SU-DHL-6 (cell line): ENCODE results near the gene GATAD2A.

Source experiments
- H2AFZ ChIP-seq: fragments of 200-600 bp; sonication (generic); 2 replicates; pipeline ENCODE4 v1.6.1; 2014; ENCODE audit warnings: low read depth, mild to moderate bottlenecking, moderate library complexity, mixed read lengths, antibody characterized with exemption, low read length; ENCODE audit not compliant: severe bottlenecking
- H3F3A ChIP-seq: fragments of 200-600 bp; shearing (Covaris generic); 2 replicates; pipeline ENCODE4 v1.6.0; 2016; ENCODE audit warnings: antibody characterized with exemption, mild to moderate bottlenecking; ENCODE audit not compliant: insufficient read depth
- H3K27ac ChIP-seq: fragments of 200-600 bp; sonication (generic); 2 replicates; pipeline ENCODE4 v1.5.1; 2016; ENCODE audit warnings: low read depth, mild to moderate bottlenecking, low read length, moderate library complexity, mixed read lengths
- H3K27me3 ChIP-seq: fragments of 200-600 bp; sonication (generic), shearing (Covaris generic); 2 replicates; pipeline ENCODE4 v1.6.0; 2014; ENCODE audit warnings: mild to moderate bottlenecking, low read length
- H3K36me3 ChIP-seq: fragments of 200-600 bp; sonication (generic); 2 replicates; pipeline ENCODE4 v1.6.1; 2014; ENCODE audit warnings: mild to moderate bottlenecking, low read length, mixed read lengths
- H3K4me2 ChIP-seq: fragments of 300-600, 200-600 bp; shearing (Covaris generic), sonication (generic); 2 replicates; pipeline ENCODE4 v1.6.0; 2014; ENCODE audit warnings: low read length, low read depth, mild to moderate bottlenecking; ENCODE audit not compliant: poor library complexity, severe bottlenecking
- H3K4me3 ChIP-seq: fragments of 200-600 bp; sonication (generic); 2 replicates; pipeline ENCODE4 v1.5.1; 2014; ENCODE audit warnings: antibody characterized with exemption, low read length, mild to moderate bottlenecking, mixed read lengths; ENCODE audit not compliant: insufficient read depth, poor library complexity, severe bottlenecking
- H3K79me2 ChIP-seq: fragments of 200-600 bp; sonication (generic); 2 replicates; pipeline ENCODE4 v1.6.1; 2014; ENCODE audit warnings: mild to moderate bottlenecking, low read length, moderate library complexity; ENCODE audit not compliant: insufficient read depth
- H3K9ac ChIP-seq: fragments of 200-600 bp; sonication (generic); 2 replicates; pipeline ENCODE4 v1.7.0; 2014; ENCODE audit warnings: mild to moderate bottlenecking, low read length
- H3K9me2 ChIP-seq: fragments of 200-600 bp; sonication (generic); replicated peaks from 2 replicates; pipeline ENCODE4 v1.6.1; 2014; ENCODE audit warnings: low read length; ENCODE audit not compliant: insufficient read depth
- H3K9me3 ChIP-seq: fragments of 200-600 bp; sonication (generic); 2 replicates; pipeline ENCODE4 v1.6.1; 2014; ENCODE audit warnings: low read length, mixed read lengths; ENCODE audit not compliant: insufficient read depth
- H4K20me1 ChIP-seq: fragments of 200-600 bp; sonication (generic); 2 replicates; pipeline ENCODE4 v1.6.1; 2014; ENCODE audit warnings: low read depth, mild to moderate bottlenecking, antibody characterized with exemption, low read length, moderate library complexity, mixed read lengths
- EZH2phosphoT487 ChIP-seq: fragments of 200-600 bp; sonication (generic), shearing (Covaris generic); conservative IDR thresholded peaks from 2 replicates; pipeline ENCODE4 v1.6.1; 2018; ENCODE audit warnings: mild to moderate bottlenecking, antibody characterized with exemption, low read length, moderate library complexity, mixed read lengths
- TF ChIP-seq, protein P1 (sequence below): fragments of 200-600 bp; sonication (generic); IDR thresholded peaks from one replicate; pipeline ENCODE4 v1.5.1; 2017; ENCODE audit warnings: antibody characterized with exemption, mild to moderate bottlenecking, low read length, moderate library complexity; ENCODE audit not compliant: insufficient read depth, poor library complexity, severe bottlenecking

GATAD2A gene

GRCh38 chr19:19538785-19539166, 133.3 kb downstream of the GATAD2A start:
- Histone ChIP-seq H3K27me3 (no peaks in the 10 kb centered on the region), H3K4me3 (no peak overlapping the region), H3K9me3 (no peaks in the 10 kb centered on the region), H3K4me2 (peak overlapping the region; percentile 37), H2AFZ (no peak overlapping the region), H3K9me2 (no peaks in the 10 kb centered on the region), H3K36me3 (no peaks in the 10 kb centered on the region), H3K79me2 (no peaks in the 10 kb centered on the region), H4K20me1 (no peaks in the 10 kb centered on the region), H3K9ac (no peak overlapping the region), H3F3A (no peaks in the 10 kb centered on the region), H3K27ac (no peak overlapping the region)
- TF ChIP-seq, protein P1, sequence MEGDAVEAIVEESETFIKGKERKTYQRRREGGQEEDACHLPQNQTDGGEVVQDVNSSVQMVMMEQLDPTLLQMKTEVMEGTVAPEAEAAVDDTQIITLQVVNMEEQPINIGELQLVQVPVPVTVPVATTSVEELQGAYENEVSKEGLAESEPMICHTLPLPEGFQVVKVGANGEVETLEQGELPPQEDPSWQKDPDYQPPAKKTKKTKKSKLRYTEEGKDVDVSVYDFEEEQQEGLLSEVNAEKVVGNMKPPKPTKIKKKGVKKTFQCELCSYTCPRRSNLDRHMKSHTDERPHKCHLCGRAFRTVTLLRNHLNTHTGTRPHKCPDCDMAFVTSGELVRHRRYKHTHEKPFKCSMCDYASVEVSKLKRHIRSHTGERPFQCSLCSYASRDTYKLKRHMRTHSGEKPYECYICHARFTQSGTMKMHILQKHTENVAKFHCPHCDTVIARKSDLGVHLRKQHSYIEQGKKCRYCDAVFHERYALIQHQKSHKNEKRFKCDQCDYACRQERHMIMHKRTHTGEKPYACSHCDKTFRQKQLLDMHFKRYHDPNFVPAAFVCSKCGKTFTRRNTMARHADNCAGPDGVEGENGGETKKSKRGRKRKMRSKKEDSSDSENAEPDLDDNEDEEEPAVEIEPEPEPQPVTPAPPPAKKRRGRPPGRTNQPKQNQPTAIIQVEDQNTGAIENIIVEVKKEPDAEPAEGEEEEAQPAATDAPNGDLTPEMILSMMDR: no peak
- no peak for TF ChIP-seq EZH2phosphoT487

GRCh38 chr19:19539698-19540063, 134.2 kb downstream of the GATAD2A start:
- Histone ChIP-seq H3K9me3 (no peaks in the 10 kb centered on the region), H3K4me3 (no peak overlapping the region), H3K9ac (no peak overlapping the region), H3K27ac (no peak overlapping the region), H3K79me2 (no peaks in the 10 kb centered on the region), H3K9me2 (no peaks in the 10 kb centered on the region), H2AFZ (no peak overlapping the region), H3K4me2 (no peak overlapping the region), H3F3A (no peaks in the 10 kb centered on the region), H3K36me3 (no peaks in the 10 kb centered on the region), H3K27me3 (no peaks in the 10 kb centered on the region), H4K20me1 (no peaks in the 10 kb centered on the region)
- TF ChIP-seq EZH2phosphoT487: no peak

GRCh38 chr19:19540064-19540714, 134.7 kb downstream of the GATAD2A start:
- Histone ChIP-seq H2AFZ (no peak overlapping the region), H3K36me3 (no peaks in the 10 kb centered on the region), H3K27me3 (no peaks in the 10 kb centered on the region), H3K79me2 (no peaks in the 10 kb centered on the region), H3K9me2 (no peaks in the 10 kb centered on the region), H3K9ac (no peak overlapping the region), H3K4me2 (no peak overlapping the region), H3F3A (no peaks in the 10 kb centered on the region), H4K20me1 (no peaks in the 10 kb centered on the region), H3K4me3 (no peak overlapping the region), H3K27ac (no peak overlapping the region), H3K9me3 (no peaks in the 10 kb centered on the region)
- TF ChIP-seq EZH2phosphoT487: no peak
- TF ChIP-seq, protein P1: no peak

- no peak overlapping the region for H3K4me3 ChIP-seq
- H3K9me2 ChIP-seq: no peaks in the 10 kb centered on the region
- H3F3A ChIP-seq: no peaks in the 10 kb centered on the region
- H4K20me1 ChIP-seq: no peaks in the 10 kb centered on the region
- H3K27ac ChIP-seq: no peak overlapping the region
- no peak overlapping the region for H3K9ac ChIP-seq
- H3K9me3 ChIP-seq: no peaks in the 10 kb centered on the region
- H3K4me2 ChIP-seq: no peak overlapping the region
- H3K36me3 ChIP-seq: no peaks in the 10 kb centered on the region
- no peaks in the 10 kb centered on the region for H3K79me2 ChIP-seq
- no peak overlapping the region for H2AFZ ChIP-seq
- TF ChIP-seq, protein P1: no peak
- no peak for TF ChIP-seq EZH2phosphoT487
- H3K27me3 ChIP-seq: no peaks in the 10 kb centered on the region
These were observed 135.4 kb downstream of the GATAD2A start for GRCh38 chr19:19540715-19541515.
